GM11168 (cell line): ENCODE data around the gene MRC2.

Experiments
- in situ Hi-C: fragments of 300-500 bp; cut with MboI; formaldehyde crosslinking; loops from one replicate; pipeline ENCODE4 v1.12.0; 2022; ENCODE audit warnings: low sequenced_read_pairs; ENCODE audit not compliant: unreplicated experiment

MRC2 gene

DNA sequence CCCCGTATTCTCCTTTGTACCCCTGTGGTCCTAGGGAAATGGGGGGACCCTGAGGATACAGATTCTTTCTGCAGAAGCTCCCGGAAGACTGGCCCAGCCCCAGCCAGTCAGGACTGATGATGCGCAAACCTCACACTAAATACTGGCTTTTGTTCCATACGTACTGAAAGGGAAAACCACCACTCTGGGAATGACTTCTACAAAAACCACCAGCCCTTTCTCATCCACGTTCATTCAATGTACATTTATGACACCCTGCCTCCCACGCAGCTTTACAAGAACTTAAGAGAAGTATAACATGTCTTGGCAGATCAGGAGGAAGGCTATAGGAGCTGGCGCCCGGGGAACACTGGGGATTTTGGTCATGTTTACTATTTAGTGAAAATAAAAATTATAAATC lies 110.0 kb downstream of the MRC2 start:
- in situ Hi-C loops = no loop called here

- in situ Hi-C loops = no loop called here
Observed at GRCh38 chr17:62738281-62738680, 110.8 kb downstream of the MRC2 start.

DNA sequence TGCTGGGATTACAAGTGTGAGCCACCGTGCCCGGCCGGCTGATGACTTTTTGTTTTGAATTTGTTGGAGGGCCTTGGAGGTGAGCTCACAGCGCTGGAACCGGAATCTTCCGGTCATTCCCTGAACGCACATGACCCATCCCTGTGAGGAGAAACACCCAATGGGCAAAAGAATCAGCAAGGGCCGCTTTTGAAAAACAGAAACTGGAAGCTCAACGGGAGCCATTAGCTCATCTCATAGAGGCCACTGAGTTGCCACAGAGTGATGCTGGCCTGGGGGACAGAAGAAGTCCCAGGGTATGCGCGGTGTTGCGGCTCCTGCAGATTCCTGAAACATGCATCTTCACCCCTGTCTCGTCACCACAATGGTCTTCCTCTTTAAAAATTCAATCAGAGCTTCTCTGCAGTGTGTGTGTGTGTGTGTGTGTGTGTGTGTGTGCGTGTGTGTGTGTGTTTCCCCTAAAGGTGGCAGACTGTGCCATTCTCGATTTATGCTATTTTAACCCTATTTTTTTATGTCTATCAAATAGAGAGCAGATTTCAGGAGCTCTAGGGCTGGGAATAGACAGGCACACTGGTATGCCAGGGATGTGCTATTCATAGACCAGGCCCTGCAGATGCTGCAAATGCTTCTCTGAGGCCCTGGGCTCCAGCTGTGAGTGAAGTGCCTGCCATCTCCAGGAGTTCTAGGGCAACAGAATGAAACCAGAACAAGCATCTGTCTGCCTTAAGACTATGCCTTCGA lies 112.3 kb downstream of the MRC2 start:
- in situ Hi-C loops = no loop called here

- in situ Hi-C loops = no loop called here
Observed at GRCh38 chr17:62741290-62741689, 113.8 kb downstream of the MRC2 start.
